ENCODE data around the gene NEU4. TPM values are rescaled to one million over a fixed set of nuclear protein-coding genes. Genes with fewer than 3 reads are reported as not detected.

The NEU4 gene
- total RNA-seq, 1 donor from 2014 or later: not detected

GRCh38 chr2:241768850-241769249, 40.1 kb upstream of the NEU4 start:
- Mint-ChIP-seq H3K4me1 (ENCODE audit: unreplicated experiment) (peaks cover 8% of the 10 kb centered on the region), H3K27ac (ENCODE audit: unreplicated experiment) (no peak overlapping the region), H3K27me3 (ENCODE audit: unreplicated experiment) (no peaks in the 10 kb centered on the region), H3K36me3 (ENCODE audit: unreplicated experiment) (no peaks in the 10 kb centered on the region), H3K9me3 (ENCODE audit: unreplicated experiment) (no peaks in the 10 kb centered on the region), H3K4me3 (ENCODE audit: unreplicated experiment) (no peak overlapping the region)
- TF ChIP-seq CTCF (IDR thresholded peaks at IDR 0.05): no peak
- peak; percentile 73 for DNase-seq (ENCODE audit: extremely low spot score, unreplicated experiment)

GRCh38 chr2:241769819-241770184, 39.2 kb upstream of the NEU4 start:
- no peak for DNase-seq (ENCODE audit: extremely low spot score, unreplicated experiment)

GRCh38 chr2:241770185-241770935, 38.6 kb upstream of the NEU4 start:
- H3K4me3 Mint-ChIP-seq (ENCODE audit: unreplicated experiment): no peak overlapping the region
- H3K36me3 Mint-ChIP-seq (ENCODE audit: unreplicated experiment): no peaks in the 10 kb centered on the region
- H3K27ac Mint-ChIP-seq (ENCODE audit: unreplicated experiment): no peak overlapping the region
- no peak for TF ChIP-seq CTCF (IDR thresholded peaks at IDR 0.05)
- no peaks in the 10 kb centered on the region for H3K27me3 Mint-ChIP-seq (ENCODE audit: unreplicated experiment)
- DNase-seq (ENCODE audit: extremely low spot score, unreplicated experiment): peak; percentile 81
- H3K9me3 Mint-ChIP-seq (ENCODE audit: unreplicated experiment): no peaks in the 10 kb centered on the region
- H3K4me1 Mint-ChIP-seq (ENCODE audit: unreplicated experiment): peaks cover 7% of the 10 kb centered on the region

More at GRCh38 chr2:241769819-241770184, 39.2 kb upstream of the NEU4 start:
- H3K4me1 Mint-ChIP-seq (ENCODE audit: unreplicated experiment): peaks cover 5% of the 10 kb centered on the region
- no peak for TF ChIP-seq CTCF (IDR thresholded peaks at IDR 0.05)
- no peaks in the 10 kb centered on the region for H3K27me3 Mint-ChIP-seq (ENCODE audit: unreplicated experiment)
- H3K9me3 Mint-ChIP-seq (ENCODE audit: unreplicated experiment): no peaks in the 10 kb centered on the region
- no peak overlapping the region for H3K4me3 Mint-ChIP-seq (ENCODE audit: unreplicated experiment)
- no peak overlapping the region for H3K27ac Mint-ChIP-seq (ENCODE audit: unreplicated experiment)
- H3K36me3 Mint-ChIP-seq (ENCODE audit: unreplicated experiment): no peaks in the 10 kb centered on the region

- no peak overlapping the region for H3K4me3 Mint-ChIP-seq (ENCODE audit: unreplicated experiment)
- H3K9me3 Mint-ChIP-seq (ENCODE audit: unreplicated experiment): no peaks in the 10 kb centered on the region
- no peak overlapping the region for H3K27ac Mint-ChIP-seq (ENCODE audit: unreplicated experiment)
- TF ChIP-seq CTCF (IDR thresholded peaks at IDR 0.05): no peak
- H3K27me3 Mint-ChIP-seq (ENCODE audit: unreplicated experiment): no peaks in the 10 kb centered on the region
- peak; percentile 83 for DNase-seq (ENCODE audit: extremely low spot score, unreplicated experiment)
- H3K4me1 Mint-ChIP-seq (ENCODE audit: unreplicated experiment): peaks cover 7% of the 10 kb centered on the region
- H3K36me3 Mint-ChIP-seq (ENCODE audit: unreplicated experiment): no peaks in the 10 kb centered on the region
Observed at GRCh38 chr2:241770936-241771285, 38.1 kb upstream of the NEU4 start.

- no peak overlapping the region for H3K27ac Mint-ChIP-seq (ENCODE audit: unreplicated experiment)
- peaks cover 7% of the 10 kb centered on the region for H3K4me1 Mint-ChIP-seq (ENCODE audit: unreplicated experiment)
- no peak for TF ChIP-seq CTCF (IDR thresholded peaks at IDR 0.05)
- H3K9me3 Mint-ChIP-seq (ENCODE audit: unreplicated experiment): no peaks in the 10 kb centered on the region
- H3K4me3 Mint-ChIP-seq (ENCODE audit: unreplicated experiment): no peak overlapping the region
- peak; percentile 80 for DNase-seq (ENCODE audit: extremely low spot score, unreplicated experiment)
- H3K36me3 Mint-ChIP-seq (ENCODE audit: unreplicated experiment): no peaks in the 10 kb centered on the region
- H3K27me3 Mint-ChIP-seq (ENCODE audit: unreplicated experiment): no peaks in the 10 kb centered on the region
Observed at GRCh38 chr2:241771286-241772062, 37.5 kb upstream of the NEU4 start.
